ENCODE data around the gene CCDC102B.

DNA sequence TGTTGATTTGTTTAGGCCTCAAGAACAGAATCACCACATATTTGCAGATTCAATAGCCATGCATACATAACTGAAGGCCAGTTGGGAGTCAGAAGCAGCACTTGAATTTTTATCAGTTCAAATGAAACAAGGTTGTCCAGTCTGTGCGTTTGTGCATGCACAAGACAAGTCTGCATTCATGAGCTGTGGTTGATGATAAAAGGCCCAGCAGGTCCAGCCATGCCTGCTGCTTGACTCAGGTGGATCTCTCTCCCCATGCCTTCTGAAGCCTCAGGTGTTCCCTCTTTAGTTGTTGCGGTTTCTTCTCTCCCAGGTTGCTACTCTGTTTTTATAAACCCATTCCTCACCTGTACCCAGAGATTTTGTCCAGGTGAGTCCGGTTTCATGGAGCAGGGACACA lies 124.5 kb downstream of the CCDC102B start:
- no peak for TF ChIP-seq POLR2A (IDR thresholded peaks at IDR 0.05)
- TF ChIP-seq, protein P1, sequence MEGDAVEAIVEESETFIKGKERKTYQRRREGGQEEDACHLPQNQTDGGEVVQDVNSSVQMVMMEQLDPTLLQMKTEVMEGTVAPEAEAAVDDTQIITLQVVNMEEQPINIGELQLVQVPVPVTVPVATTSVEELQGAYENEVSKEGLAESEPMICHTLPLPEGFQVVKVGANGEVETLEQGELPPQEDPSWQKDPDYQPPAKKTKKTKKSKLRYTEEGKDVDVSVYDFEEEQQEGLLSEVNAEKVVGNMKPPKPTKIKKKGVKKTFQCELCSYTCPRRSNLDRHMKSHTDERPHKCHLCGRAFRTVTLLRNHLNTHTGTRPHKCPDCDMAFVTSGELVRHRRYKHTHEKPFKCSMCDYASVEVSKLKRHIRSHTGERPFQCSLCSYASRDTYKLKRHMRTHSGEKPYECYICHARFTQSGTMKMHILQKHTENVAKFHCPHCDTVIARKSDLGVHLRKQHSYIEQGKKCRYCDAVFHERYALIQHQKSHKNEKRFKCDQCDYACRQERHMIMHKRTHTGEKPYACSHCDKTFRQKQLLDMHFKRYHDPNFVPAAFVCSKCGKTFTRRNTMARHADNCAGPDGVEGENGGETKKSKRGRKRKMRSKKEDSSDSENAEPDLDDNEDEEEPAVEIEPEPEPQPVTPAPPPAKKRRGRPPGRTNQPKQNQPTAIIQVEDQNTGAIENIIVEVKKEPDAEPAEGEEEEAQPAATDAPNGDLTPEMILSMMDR (IDR thresholded peaks at IDR 0.05), result no peak
